ENCODE measurements around the gene COL28A1.
"Not testable (repeated sequence)": the region's sequence is repeated elsewhere in the genome, so short reads cannot be mapped to it uniquely, and the experiment has no call there.

COL28A1 gene

GRCh38 chr7:7490003-7490402, 45.7 kb downstream of the COL28A1 start:
- Histone ChIP-seq H3K36me3 (ENCODE audit: control insufficient read depth in 1 of 2, insufficient read depth in 2 of 2, low read length in 2 of 2) (peaks cover 0 to 9% of the 10 kb centered on the region in 2 donors), H3K27me3 (ENCODE audit: low read depth, low read length) (no peaks in the 10 kb centered on the region), H3K4me1 (ENCODE audit: control insufficient read depth in 1 of 2, insufficient read depth in 2 of 2, low read length in 2 of 2) (no peaks in the 10 kb centered on the region), H3K9me3 (ENCODE audit: control insufficient read depth in 1 of 2, low read length in 2 of 2) (peaks cover 4 to 5% of the 10 kb centered on the region in 2 donors), H3K4me3 (ENCODE audit: low read depth in 1 of 2, low read length in 2 of 2) (no peak overlapping the region), H3K27ac (ENCODE audit: low read length) (no peak overlapping the region)

DNA sequence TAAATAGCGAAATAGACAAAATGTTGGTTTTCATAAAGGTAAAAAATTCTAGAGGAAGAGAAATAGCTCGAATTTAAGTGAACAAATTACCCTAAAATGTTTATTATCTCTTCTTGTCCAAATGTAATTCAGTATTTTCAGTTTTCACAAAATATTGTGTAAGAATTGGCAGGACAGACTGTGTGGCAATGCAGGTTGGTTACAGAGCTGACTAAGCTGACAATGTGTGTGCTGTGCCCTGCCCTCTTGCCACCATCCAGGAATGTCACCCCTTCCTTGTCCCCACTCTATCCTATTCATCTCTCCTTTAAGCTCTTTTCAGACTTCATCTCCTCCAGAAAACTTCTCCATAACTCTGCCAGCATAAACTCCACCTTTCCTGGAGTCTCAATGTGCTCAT, 46.1 kb downstream of the COL28A1 start:
- Histone ChIP-seq H3K36me3 (ENCODE audit: control insufficient read depth in 1 of 2, insufficient read depth in 2 of 2, low read length in 2 of 2) (peaks cover 0 to 9% of the 10 kb centered on the region in 2 donors), H3K4me1 (ENCODE audit: control insufficient read depth in 1 of 2, insufficient read depth in 2 of 2, low read length in 2 of 2) (no peaks in the 10 kb centered on the region), H3K9me3 (ENCODE audit: control insufficient read depth in 1 of 2, low read length in 2 of 2) (peaks cover 4 to 5% of the 10 kb centered on the region in 2 donors), H3K4me3 (ENCODE audit: low read depth in 1 of 2, low read length in 2 of 2) (no peak overlapping the region), H3K27me3 (ENCODE audit: low read depth, low read length) (no peaks in the 10 kb centered on the region), H3K27ac (ENCODE audit: low read length) (no peak overlapping the region)

- no peak overlapping the region for H3K4me3 ChIP-seq (ENCODE audit: low read depth in 1 of 2, low read length in 2 of 2)
- H3K27me3 ChIP-seq (ENCODE audit: low read depth, low read length): no peaks in the 10 kb centered on the region
- no peaks in the 10 kb centered on the region for H3K4me1 ChIP-seq (ENCODE audit: control insufficient read depth in 1 of 2, insufficient read depth in 2 of 2, low read length in 2 of 2)
- H3K9me3 ChIP-seq (ENCODE audit: control insufficient read depth in 1 of 2, low read length in 2 of 2): peaks cover 4 to 5% of the 10 kb centered on the region in 2 donors
- no peak overlapping the region for H3K27ac ChIP-seq (ENCODE audit: low read length)
- H3K36me3 ChIP-seq (ENCODE audit: control insufficient read depth in 1 of 2, insufficient read depth in 2 of 2, low read length in 2 of 2): peaks cover 0 to 9% of the 10 kb centered on the region in 2 donors
Observed at GRCh38 chr7:7486362-7486761, 49.3 kb downstream of the COL28A1 start.

DNA sequence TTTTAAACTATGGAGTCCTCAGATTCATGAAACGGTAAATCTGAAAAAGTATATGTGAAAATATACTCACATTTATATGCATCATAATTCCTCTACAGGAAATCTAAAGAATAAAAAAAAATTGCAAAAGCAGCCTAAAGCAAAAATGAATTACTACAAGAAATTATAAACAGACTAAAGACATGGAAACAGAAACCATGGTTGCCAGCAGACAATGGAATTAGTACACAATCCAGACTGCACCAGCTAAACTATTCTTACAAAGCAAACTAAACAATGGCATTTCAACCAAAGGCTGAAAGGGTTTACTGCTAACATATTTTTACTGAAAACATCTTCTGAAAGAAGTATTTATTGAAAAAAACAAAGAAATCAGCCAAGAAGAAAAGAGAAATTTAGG, 51.6 kb downstream of the COL28A1 start:
- no peaks in the 10 kb centered on the region for H3K4me1 ChIP-seq (ENCODE audit: control insufficient read depth in 1 of 2, insufficient read depth in 2 of 2, low read length in 2 of 2)
- peaks cover 4 to 5% of the 10 kb centered on the region in 2 donors for H3K9me3 ChIP-seq (ENCODE audit: control insufficient read depth in 1 of 2, low read length in 2 of 2)
- H3K36me3 ChIP-seq (ENCODE audit: control insufficient read depth in 1 of 2, insufficient read depth in 2 of 2, low read length in 2 of 2): peaks cover 0 to 9% of the 10 kb centered on the region in 2 donors
- H3K4me3 ChIP-seq (ENCODE audit: low read depth in 1 of 2, low read length in 2 of 2): no peak overlapping the region
- H3K27me3 ChIP-seq (ENCODE audit: low read depth, low read length): no peaks in the 10 kb centered on the region
- H3K27ac ChIP-seq (ENCODE audit: low read length): no peak overlapping the region

DNA sequence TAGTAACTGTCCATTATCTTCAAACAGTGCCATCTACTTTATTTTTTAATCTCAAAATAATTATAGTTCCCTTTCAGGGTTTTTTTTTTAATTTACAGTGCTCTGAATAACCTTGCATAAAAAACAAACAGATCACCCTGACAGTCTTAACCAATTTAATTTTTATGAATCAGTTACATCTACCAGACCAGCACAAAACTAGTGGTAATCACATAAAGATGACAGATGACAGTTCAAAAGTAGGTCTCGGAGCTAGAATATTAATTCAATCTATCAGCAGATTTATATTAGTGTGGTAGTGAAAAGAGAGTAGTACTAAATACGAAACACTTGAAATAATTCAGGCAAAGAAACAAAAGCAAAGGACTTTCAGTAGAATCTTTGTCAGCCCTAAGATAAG, 53.9 kb downstream of the COL28A1 start:
- no peaks in the 10 kb centered on the region for H3K9me3 ChIP-seq (ENCODE audit: control insufficient read depth in 1 of 2, low read length in 2 of 2)
- no peak overlapping the region for H3K27ac ChIP-seq (ENCODE audit: low read length)
- H3K4me1 ChIP-seq (ENCODE audit: control insufficient read depth in 1 of 2, insufficient read depth in 2 of 2, low read length in 2 of 2): no peaks in the 10 kb centered on the region
- peaks cover 0 to 4% of the 10 kb centered on the region in 2 donors for H3K36me3 ChIP-seq (ENCODE audit: control insufficient read depth in 1 of 2, insufficient read depth in 2 of 2, low read length in 2 of 2)
- no peaks in the 10 kb centered on the region for H3K27me3 ChIP-seq (ENCODE audit: low read depth, low read length)
- no peak overlapping the region for H3K4me3 ChIP-seq (ENCODE audit: low read depth in 1 of 2, low read length in 2 of 2)

DNA sequence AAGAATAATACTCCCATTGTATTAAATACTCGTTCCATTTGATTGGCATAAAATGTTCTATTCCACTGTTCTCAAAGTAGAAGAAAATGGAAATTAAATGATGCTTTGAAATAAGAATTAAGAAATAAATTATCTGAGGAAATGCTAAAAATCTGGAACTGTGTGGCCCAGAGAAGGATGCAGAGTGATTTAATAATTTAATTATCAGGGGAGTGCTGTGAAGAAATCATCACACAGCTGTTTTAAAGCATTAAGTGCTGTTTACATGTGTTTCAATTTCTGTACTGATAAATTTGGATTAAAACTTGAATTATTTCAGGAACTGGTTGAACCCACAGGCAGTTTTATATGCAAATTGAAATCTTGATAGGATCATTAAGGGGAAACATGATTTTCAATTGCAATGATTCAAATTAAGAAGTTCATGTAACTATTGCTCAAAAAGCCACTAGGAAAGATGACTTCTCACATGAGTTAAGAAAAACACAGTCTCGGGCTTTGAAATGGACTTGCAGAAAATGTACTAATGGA, 56.3 kb downstream of the COL28A1 start:
- Histone ChIP-seq H3K27ac (ENCODE audit: low read length) (no peak overlapping the region), H3K9me3 (ENCODE audit: control insufficient read depth in 1 of 2, low read length in 2 of 2) (no peaks in the 10 kb centered on the region), H3K36me3 (ENCODE audit: control insufficient read depth in 1 of 2, insufficient read depth in 2 of 2, low read length in 2 of 2) (no peaks in the 10 kb centered on the region), H3K4me1 (ENCODE audit: control insufficient read depth in 1 of 2, insufficient read depth in 2 of 2, low read length in 2 of 2) (no peaks in the 10 kb centered on the region), H3K4me3 (ENCODE audit: low read depth in 1 of 2, low read length in 2 of 2) (no peak overlapping the region), H3K27me3 (ENCODE audit: low read depth, low read length) (no peaks in the 10 kb centered on the region)

GRCh38 chr7:7478569-7478968, 57.1 kb downstream of the COL28A1 start:
- no peaks in the 10 kb centered on the region for H3K4me1 ChIP-seq (ENCODE audit: control insufficient read depth in 1 of 2, insufficient read depth in 2 of 2, low read length in 2 of 2)
- no peaks in the 10 kb centered on the region for H3K27me3 ChIP-seq (ENCODE audit: low read depth, low read length)
- no peak overlapping the region for H3K4me3 ChIP-seq (ENCODE audit: low read depth in 1 of 2, low read length in 2 of 2)
- no peaks in the 10 kb centered on the region for H3K9me3 ChIP-seq (ENCODE audit: control insufficient read depth in 1 of 2, low read length in 2 of 2)
- no peak overlapping the region for H3K27ac ChIP-seq (ENCODE audit: low read length)
- H3K36me3 ChIP-seq (ENCODE audit: control insufficient read depth in 1 of 2, insufficient read depth in 2 of 2, low read length in 2 of 2): no peaks in the 10 kb centered on the region

- not testable (repeated sequence) for H3K9me3 ChIP-seq (ENCODE audit: control insufficient read depth in 1 of 2, low read length in 2 of 2); H3K4me1 ChIP-seq (ENCODE audit: control insufficient read depth in 1 of 2, insufficient read depth in 2 of 2, low read length in 2 of 2); H3K36me3 ChIP-seq (ENCODE audit: control insufficient read depth in 1 of 2, insufficient read depth in 2 of 2, low read length in 2 of 2); H3K4me3 ChIP-seq (ENCODE audit: low read depth in 1 of 2, low read length in 2 of 2); H3K27ac ChIP-seq (ENCODE audit: low read length); H3K27me3 ChIP-seq (ENCODE audit: low read depth, low read length)
Observed at GRCh38 chr7:7477641-7478040, 58.0 kb downstream of the COL28A1 start.

DNA sequence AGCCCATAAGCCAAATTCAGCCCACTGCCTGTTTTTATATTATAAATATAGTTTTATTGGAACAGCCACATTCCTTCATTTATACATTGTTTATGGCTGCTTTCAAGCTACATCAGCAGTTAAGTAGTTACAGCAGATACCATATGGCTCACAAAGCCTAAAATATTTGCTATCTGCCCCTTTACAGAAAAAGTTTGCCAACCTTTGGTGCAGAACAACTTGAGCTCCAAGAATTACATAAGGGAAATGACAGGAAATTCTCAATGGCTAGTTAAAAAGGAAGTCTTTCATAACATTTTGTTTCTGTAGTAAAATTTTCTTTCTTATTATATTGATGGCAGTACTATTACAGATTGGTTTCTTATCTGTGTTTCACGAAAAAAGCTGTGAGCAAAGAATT, 59.3 kb downstream of the COL28A1 start:
- H3K4me3 ChIP-seq (ENCODE audit: low read depth in 1 of 2, low read length in 2 of 2): no peak overlapping the region
- no peak overlapping the region for H3K27ac ChIP-seq (ENCODE audit: low read length)
- no peaks in the 10 kb centered on the region for H3K4me1 ChIP-seq (ENCODE audit: control insufficient read depth in 1 of 2, insufficient read depth in 2 of 2, low read length in 2 of 2)
- H3K9me3 ChIP-seq (ENCODE audit: control insufficient read depth in 1 of 2, low read length in 2 of 2): peaks cover 0 to 5% of the 10 kb centered on the region in 2 donors
- no peaks in the 10 kb centered on the region for H3K36me3 ChIP-seq (ENCODE audit: control insufficient read depth in 1 of 2, insufficient read depth in 2 of 2, low read length in 2 of 2)
- no peaks in the 10 kb centered on the region for H3K27me3 ChIP-seq (ENCODE audit: low read depth, low read length)

DNA sequence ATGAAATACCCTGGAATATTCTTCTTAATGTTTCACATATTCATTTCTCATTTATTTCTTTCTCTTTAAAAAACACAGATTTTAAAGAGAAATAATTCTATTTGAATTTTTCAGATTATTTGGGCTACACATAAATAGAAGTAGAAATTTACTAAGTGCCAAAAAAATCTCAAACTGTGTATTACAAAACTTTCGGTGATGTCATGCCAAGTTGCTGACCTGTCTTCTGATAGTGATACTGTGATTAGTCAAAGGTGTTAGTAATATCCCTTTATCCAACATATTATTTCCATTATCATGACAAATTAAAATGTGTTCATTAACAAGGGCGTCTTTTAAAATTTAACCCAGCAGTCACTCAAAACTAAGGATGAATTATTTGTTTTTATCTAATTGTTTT, 60.1 kb downstream of the COL28A1 start:
- Histone ChIP-seq H3K4me1 (ENCODE audit: control insufficient read depth in 1 of 2, insufficient read depth in 2 of 2, low read length in 2 of 2) (no peaks in the 10 kb centered on the region), H3K9me3 (ENCODE audit: control insufficient read depth in 1 of 2, low read length in 2 of 2) (peaks cover 0 to 5% of the 10 kb centered on the region in 2 donors), H3K36me3 (ENCODE audit: control insufficient read depth in 1 of 2, insufficient read depth in 2 of 2, low read length in 2 of 2) (no peaks in the 10 kb centered on the region), H3K4me3 (ENCODE audit: low read depth in 1 of 2, low read length in 2 of 2) (no peak overlapping the region), H3K27me3 (ENCODE audit: low read depth, low read length) (no peaks in the 10 kb centered on the region), H3K27ac (ENCODE audit: low read length) (no peak overlapping the region)

GRCh38 chr7:7474436-7474835, 61.2 kb downstream of the COL28A1 start:
- H3K27ac ChIP-seq (ENCODE audit: low read length): no peak overlapping the region
- no peak overlapping the region for H3K4me3 ChIP-seq (ENCODE audit: low read depth in 1 of 2, low read length in 2 of 2)
- peaks cover 0 to 5% of the 10 kb centered on the region in 2 donors for H3K9me3 ChIP-seq (ENCODE audit: control insufficient read depth in 1 of 2, low read length in 2 of 2)
- H3K4me1 ChIP-seq (ENCODE audit: control insufficient read depth in 1 of 2, insufficient read depth in 2 of 2, low read length in 2 of 2): no peaks in the 10 kb centered on the region
- H3K27me3 ChIP-seq (ENCODE audit: low read depth, low read length): no peaks in the 10 kb centered on the region
- H3K36me3 ChIP-seq (ENCODE audit: control insufficient read depth in 1 of 2, insufficient read depth in 2 of 2, low read length in 2 of 2): no peaks in the 10 kb centered on the region

- H3K9me3 ChIP-seq (ENCODE audit: control insufficient read depth in 1 of 2, low read length in 2 of 2); H3K27me3 ChIP-seq (ENCODE audit: low read depth, low read length); H3K4me1 ChIP-seq (ENCODE audit: control insufficient read depth in 1 of 2, insufficient read depth in 2 of 2, low read length in 2 of 2); H3K36me3 ChIP-seq (ENCODE audit: control insufficient read depth in 1 of 2, insufficient read depth in 2 of 2, low read length in 2 of 2); H3K27ac ChIP-seq (ENCODE audit: low read length); H3K4me3 ChIP-seq (ENCODE audit: low read depth in 1 of 2, low read length in 2 of 2): not testable (repeated sequence)
Observed at GRCh38 chr7:7464991-7465765, 70.5 kb downstream of the COL28A1 start.
